Hematopoietic multipotent progenitor cell treated with erythropoietin and hydrocortisone succinate and interleukin-3 and kit ligand, for 15 days (in vitro differentiated cells): ENCODE measurements around the gene SLC2A5.
A peak's percentile ranks its signal among the peaks of the same experiment; 100 is the strongest.
"Not testable (repeated sequence)": the region's sequence is repeated elsewhere in the genome, so short reads cannot be mapped to it uniquely, and the experiment has no call there.

Source experiments
- DNase-seq: peaks from one replicate; pipeline ENCODE4 v3.0.0-alpha.2; 2015; ENCODE audit warnings: low spot score

The SLC2A5 gene

DNA sequence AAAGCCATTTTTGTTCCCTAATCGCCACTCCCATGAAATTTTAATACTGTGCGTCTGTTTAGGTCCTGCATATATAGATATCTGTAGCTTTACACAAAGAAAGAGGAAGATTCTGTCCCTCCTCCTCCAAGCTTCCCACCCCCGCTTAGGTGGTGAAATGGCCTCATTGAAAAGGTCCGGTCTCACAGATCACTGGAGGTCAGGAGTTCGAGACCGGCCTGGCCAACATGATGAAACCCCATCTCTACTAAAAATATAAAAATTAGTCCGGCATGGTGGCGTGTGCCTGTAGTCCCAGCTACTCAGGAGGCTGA lies 64.1 kb downstream of the SLC2A5 start:
- DNase-seq: no peak

GRCh38 chr1:9004700-9005394 lies 64.6 kb downstream of the SLC2A5 start:
- DNase-seq: peak; percentile 47

GRCh38 chr1:9004031-9004699 lies 65.3 kb downstream of the SLC2A5 start:
- no peak for DNase-seq

GRCh38 chr1:9002215-9002560 lies 67.2 kb downstream of the SLC2A5 start:
- not testable (repeated sequence) for DNase-seq

DNA sequence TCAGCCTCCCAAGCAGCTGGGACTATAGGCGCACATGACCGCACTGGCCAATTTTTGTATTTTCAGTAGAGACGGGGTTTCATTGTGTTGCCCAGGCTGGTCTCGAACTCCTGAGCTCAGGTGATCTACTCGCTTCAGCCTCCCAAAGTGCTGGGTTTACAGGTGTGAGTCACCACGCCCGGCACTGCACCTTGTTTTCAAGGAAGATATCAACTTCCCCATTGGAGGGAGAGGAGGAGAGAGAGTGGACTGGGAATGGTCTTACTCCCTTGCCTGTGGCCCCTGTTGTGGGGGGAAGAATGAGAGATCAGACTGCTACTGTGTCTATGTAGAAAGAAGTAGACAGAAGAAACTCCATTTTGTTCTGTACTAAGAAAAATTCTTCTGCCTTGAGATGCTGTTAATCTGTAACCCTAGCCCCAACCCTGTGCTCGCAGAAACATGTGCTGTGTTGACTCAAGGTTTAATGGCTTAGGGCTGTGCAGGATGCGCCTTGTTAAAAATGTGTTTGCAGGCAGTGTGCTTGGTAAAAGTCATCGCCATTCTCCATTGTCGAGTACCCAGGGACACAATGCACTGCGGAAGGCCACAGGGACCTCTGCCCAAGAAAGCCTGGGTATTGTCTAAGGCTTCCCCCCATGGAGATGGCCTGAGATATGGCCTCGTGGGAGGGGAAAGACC lies 67.8 kb downstream of the SLC2A5 start:
- not testable (repeated sequence) for DNase-seq

DNA sequence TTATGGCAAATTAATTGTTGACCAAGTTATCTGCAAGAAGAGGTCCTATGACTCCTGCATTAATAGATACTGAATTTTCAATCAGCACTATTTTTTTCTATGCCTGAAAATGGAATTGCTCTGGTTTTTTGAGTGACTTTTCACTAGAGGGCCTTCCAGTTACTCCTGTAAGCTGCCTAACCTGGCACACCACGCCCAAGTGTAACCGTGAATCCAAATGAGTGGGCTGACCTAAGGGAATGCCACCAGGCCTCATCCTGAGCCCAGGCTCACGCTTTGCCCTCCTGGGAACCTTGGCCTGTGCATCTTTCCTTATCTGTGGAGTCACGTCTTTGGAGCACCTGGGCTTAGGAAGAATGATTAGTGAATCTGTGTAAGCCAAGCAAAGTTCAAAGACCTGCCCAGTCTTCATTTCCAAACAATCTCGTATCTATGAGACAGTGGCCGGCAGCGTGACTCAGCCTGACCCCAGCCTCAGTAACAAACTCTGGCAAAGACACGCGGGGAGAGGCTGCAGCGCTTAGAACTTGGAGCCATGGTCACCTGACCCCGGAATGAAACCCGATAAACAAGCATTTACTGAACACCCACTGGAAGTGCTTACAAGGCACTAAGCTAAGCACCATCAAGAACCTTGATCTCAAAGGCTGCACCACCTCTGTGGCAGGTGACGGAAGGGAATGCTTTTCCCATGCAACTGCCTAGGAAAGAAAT lies 75.3 kb downstream of the SLC2A5 start:
- DNase-seq: not testable (repeated sequence)

GRCh38 chr1:8992936-8993687 lies 76.3 kb downstream of the SLC2A5 start:
- DNase-seq: no peak

GRCh38 chr1:8989821-8990220 lies 79.6 kb downstream of the SLC2A5 start:
- DNase-seq: no peak

- no peak for DNase-seq
These were observed 80.4 kb downstream of the SLC2A5 start for GRCh38 chr1:8989061-8989460.

GRCh38 chr1:8988618-8988967 lies 80.8 kb downstream of the SLC2A5 start:
- DNase-seq: no peak

DNA sequence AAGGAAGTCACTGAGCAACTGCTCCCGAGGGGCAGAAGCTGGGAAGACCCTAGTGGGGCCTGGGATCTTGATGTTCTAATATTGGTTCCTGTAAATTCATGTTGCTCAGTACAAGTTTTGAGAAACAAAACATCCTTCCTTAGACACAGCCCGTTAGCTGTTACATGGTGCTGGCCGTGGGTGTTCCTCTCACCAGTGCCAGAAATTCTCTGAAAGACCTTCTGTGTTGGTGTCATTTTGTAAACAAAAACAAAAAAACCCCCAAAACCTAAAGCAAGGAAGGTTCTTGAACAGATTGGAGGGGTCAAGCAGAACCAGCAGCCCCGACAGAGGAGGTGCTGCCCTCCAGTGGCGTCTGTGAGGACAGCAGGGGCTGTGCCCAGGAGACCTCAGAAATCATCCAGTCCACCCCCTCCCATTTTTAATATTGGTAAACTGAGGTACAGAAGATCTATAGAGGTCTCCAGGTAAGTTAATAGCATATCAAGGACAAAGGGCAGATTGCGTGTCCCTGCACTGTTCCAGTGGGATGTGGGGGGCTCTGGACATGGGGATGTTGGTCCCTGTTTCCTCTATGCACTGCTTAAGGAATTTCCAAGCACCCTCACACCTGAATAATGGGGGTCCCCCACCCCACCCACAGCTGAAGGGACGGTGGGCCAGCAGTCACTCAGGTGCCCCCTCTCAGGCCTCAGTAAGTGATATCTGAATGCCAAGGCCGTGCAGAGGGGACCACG lies 81.4 kb downstream of the SLC2A5 start:
- DNase-seq: peak; percentile 24

- DNase-seq: no peak
These were observed 82.6 kb downstream of the SLC2A5 start for GRCh38 chr1:8986814-8987190.

DNA sequence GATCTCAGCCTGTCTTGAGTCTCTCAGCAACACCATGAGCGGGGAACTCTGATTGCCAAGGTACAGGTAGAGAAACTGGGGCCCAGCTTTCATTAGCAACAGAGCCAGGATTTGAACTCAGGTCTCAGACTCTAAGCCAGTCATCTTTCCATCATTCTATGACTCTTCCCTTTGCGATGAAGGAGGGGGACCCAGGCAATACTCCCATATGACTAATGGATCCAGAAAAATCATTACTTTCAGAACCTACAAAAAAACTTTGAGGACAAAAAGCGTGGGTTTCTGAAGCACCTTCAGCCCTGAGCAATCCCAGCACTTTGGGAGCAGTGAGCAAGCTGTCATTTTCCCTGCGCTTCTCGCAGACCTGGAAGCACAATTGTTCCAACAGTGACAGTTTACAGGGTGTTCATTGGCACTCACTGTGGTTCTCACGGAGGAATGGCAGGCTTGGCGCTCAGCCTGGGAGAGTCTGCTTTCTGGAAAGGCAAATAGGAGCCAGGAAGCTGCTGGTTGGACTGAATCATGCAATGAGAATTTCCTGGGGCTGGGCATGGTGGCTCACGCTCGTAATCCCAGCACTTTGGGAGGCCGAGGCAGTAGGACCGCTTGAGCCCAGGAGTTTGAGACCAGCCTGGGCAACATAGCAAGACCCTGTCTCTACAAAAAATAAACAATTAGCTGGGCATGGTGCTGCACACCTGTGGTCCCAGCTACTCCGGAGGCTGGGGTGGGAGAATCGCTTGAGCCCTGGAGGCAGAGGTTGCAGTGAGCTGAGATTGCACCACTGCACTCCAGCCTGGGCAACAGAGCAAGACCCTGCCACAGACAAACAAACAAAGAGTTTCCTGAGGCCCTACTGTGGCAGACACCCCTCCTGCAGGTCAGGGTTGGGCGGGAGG lies 83.3 kb downstream of the SLC2A5 start:
- no peak for DNase-seq
